Suprapubic skin (tissue), 4 donors: ENCODE results near the gene STOML2. TPM values are rescaled to one million over a fixed set of nuclear protein-coding genes. Genes with fewer than 3 reads are reported as not detected.

ENCODE experiments used
- DNase-seq, 2 donors: peaks; one replicate each; pipeline ENCODE4 v3.0.0-alpha.2; 2019; ENCODE audit warnings: low spot score in 2 of 2
- H3K27ac ChIP-seq: fragments of 200-600 bp; sonication (generic); one replicate; pipeline ENCODE4 v1.5.1; 2019
- H3K27me3 ChIP-seq: fragments of 200-600 bp; sonication (generic); one replicate; pipeline ENCODE4 v1.5.1; 2019
- H3K36me3 ChIP-seq: fragments of 200-600 bp; sonication (generic); one replicate; pipeline ENCODE4 v1.5.1; 2019
- H3K4me1 ChIP-seq: fragments of 200-600 bp; sonication (generic); one replicate; pipeline ENCODE4 v1.5.1; 2019
- H3K4me3 ChIP-seq: fragments of 200-600 bp; sonication (generic); one replicate; pipeline ENCODE4 v1.5.1; 2019; ENCODE audit warnings: mild to moderate bottlenecking
- H3K9me3 ChIP-seq: fragments of 200-600 bp; sonication (generic); one replicate; pipeline ENCODE4 v1.5.1; 2019
- EP300 ChIP-seq: sonication (generic); formaldehyde crosslinking; IDR thresholded peaks from one replicate; pipeline ENCODE4 v1.6.1; 2017; ENCODE audit warnings: antibody characterized with exemption
- POLR2A ChIP-seq, 2 donors: fragments of 450-650 bp; IDR thresholded peaks; one replicate each; pipeline ENCODE4 v1.6.1; 2017; ENCODE audit warnings: antibody characterized with exemption in 2 of 2, mild to moderate bottlenecking in 2 of 2, moderate library complexity in 2 of 2
- POLR2AphosphoS5 ChIP-seq, 3 donors: sonication (generic); formaldehyde crosslinking; IDR thresholded peaks; one replicate each; pipeline ENCODE4 v1.6.1; 2017; ENCODE audit warnings: antibody characterized with exemption in 3 of 3
- WGBS: methylation state at CpG from one replicate; pipeline ENCODE4 v1.1.5; 2018; 5-methylcytosine and 5-hydroxymethylcytosine counted together
- total RNA-seq, 4 donors: library from RNA; depleted of rRNA; stranded (reverse); fragments of >200 nt; gene quantifications; one replicate each; pipeline ENCODE4 v1.1.0, GENCODE V29; 2016
- TF ChIP-seq, protein P1 (sequence below), 2 donors: fragments of 200-600 bp in 1 of 2; fragments of 450-650 bp in 1 of 2; sonication (generic) in 1 of 2; IDR thresholded peaks; one replicate each; pipeline ENCODE4 v1.5.1; 2016 to 2019; ENCODE audit warnings: antibody characterized with exemption in 2 of 2, mild to moderate bottlenecking in 1 of 2, moderate library complexity in 1 of 2

STOML2 gene
- total RNA-seq, 4 donors from 2014 or later = 48.8 to 99.2 (median 91.1) TPM

DNA sequence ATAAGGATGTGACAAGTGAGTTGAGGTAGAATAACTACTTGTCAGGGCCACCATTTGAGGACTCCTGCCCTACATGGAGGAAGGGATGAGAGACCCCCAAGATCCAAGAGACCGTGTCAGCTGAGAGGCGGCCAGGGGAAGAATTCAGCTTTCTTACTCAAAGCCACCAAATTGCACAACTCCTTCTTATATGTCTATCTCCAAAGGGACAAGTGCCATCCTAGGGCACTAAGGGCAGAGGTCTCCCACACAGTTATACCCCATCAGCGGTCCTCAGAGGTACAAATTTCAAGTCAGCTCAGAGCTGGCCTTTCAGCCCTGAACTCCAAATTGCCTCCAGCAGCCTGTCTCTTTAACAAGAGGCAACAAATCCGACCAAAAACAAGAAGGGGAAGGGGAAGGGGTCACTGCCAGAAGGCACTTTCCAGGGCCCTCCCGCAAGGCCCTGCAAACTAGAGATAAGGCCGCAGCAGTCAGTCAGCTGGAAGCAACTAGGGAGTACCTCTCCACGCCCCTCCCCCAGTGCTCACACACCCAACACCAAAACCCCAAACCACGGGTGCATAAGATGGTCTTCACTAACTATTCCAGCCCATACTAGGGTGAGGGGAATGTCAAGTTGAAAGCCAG lies 6.1 kb upstream of the STOML2 start:
- no peaks in the 10 kb centered on the region for H3K27me3 ChIP-seq
- TF ChIP-seq EP300 = no peak
- no peak for TF ChIP-seq POLR2AphosphoS5 (IDR thresholded peaks at IDR 0.05)
- no peak for TF ChIP-seq POLR2A (IDR thresholded peaks at IDR 0.05)
- TF ChIP-seq, protein P1, sequence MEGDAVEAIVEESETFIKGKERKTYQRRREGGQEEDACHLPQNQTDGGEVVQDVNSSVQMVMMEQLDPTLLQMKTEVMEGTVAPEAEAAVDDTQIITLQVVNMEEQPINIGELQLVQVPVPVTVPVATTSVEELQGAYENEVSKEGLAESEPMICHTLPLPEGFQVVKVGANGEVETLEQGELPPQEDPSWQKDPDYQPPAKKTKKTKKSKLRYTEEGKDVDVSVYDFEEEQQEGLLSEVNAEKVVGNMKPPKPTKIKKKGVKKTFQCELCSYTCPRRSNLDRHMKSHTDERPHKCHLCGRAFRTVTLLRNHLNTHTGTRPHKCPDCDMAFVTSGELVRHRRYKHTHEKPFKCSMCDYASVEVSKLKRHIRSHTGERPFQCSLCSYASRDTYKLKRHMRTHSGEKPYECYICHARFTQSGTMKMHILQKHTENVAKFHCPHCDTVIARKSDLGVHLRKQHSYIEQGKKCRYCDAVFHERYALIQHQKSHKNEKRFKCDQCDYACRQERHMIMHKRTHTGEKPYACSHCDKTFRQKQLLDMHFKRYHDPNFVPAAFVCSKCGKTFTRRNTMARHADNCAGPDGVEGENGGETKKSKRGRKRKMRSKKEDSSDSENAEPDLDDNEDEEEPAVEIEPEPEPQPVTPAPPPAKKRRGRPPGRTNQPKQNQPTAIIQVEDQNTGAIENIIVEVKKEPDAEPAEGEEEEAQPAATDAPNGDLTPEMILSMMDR (IDR thresholded peaks at IDR 0.05) = no peak
- 72% methylated on average over 5 of the region's 8 CpGs for WGBS
- no peak overlapping the region for H3K27ac ChIP-seq
- H3K4me1 ChIP-seq = peaks cover 46% of the 10 kb centered on the region
- H3K36me3 ChIP-seq = peaks cover 42% of the 10 kb centered on the region
- no peaks in the 10 kb centered on the region for H3K9me3 ChIP-seq
- H3K4me3 ChIP-seq = no peak overlapping the region
- DNase-seq = peak in 1 of 2 donors; percentile 76

DNA sequence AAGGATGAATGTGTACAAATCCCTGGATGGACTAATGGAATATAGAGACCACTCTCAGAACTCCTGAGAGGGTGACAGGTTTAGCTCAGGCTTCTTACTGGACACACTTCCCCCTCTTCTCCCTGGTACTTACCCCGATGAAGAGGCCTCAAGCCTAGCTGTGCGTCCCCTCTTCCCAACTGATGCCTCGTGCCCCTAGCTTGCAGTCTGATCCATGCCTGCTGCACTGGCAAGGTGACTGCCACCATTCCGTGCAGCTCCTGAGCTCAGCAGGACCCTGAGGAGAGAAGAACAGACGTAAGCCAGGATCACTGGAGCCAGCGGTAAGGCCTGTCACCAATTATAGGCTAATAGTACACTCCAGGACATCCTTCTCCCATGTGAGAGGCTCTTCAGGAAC lies 5.5 kb upstream of the STOML2 start:
- 89% methylated on average over 6 of the region's 6 CpGs for WGBS
- TF ChIP-seq, protein P1 (IDR thresholded peaks at IDR 0.05) = no peak
- TF ChIP-seq POLR2AphosphoS5 (IDR thresholded peaks at IDR 0.05) (no peak), POLR2A (IDR thresholded peaks at IDR 0.05) (no peak), EP300 (no peak)
- Histone ChIP-seq H3K4me3 (no peak overlapping the region), H3K27ac (no peak overlapping the region), H3K36me3 (peaks cover 42% of the 10 kb centered on the region), H3K27me3 (no peaks in the 10 kb centered on the region), H3K4me1 (peaks cover 44% of the 10 kb centered on the region), H3K9me3 (no peaks in the 10 kb centered on the region)
- no peak for DNase-seq

DNA sequence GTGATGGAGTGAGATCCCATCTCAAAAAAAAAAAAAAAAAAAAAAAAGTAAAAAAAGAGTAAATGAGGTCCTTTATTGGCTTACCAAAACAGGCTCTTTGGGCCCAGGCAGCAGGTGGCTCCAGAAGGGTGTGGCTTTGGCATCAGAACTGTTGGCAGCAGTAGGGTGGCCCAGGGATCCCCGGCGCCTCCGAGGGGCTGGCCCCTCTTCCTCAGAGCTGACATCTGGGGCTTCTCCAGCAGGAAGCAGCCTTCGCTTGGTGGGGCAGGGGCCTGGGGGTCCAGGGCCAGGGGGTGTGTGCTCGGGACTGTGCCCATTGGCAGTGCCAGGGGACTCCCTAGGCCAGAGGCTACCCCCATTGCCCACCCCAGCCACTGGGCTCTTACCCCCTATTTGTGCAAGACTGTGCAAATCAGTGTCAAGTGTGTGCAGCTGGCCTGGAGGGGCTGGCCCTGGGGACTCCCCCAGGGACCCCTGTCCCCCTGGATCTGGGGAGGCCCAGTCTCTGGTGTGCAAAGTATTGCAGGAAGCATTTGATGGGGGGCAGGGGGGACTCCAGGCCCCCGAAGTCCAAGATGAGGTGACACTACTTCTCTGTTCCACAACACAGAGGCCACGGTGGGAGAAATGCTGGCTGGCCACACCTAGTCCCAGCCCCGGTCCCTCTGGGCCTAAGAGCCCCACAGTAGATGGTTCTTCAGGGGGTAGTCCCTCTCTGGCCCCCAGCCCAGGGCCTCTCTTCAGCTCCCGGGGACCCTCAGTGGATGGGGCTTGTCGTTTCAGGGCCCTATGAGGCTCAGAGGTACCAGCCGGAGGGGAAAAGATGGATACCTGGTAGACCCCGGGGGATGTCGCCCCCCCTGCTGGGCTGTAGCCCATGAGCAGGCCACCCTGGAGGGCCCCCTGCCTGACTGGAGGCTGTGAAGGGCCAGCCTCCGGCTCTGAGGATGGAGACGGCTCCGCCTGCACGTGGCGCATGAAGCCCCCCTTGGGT lies 4.7 kb upstream of the STOML2 start:
- TF ChIP-seq, protein P1 (IDR thresholded peaks at IDR 0.05) = no peak
- TF ChIP-seq POLR2AphosphoS5 (IDR thresholded peaks at IDR 0.05) (no peak), POLR2A (IDR thresholded peaks at IDR 0.05) (no peak), EP300 (no peak)
- peak in 1 of 2 donors; percentile 78 for DNase-seq
- H3K27ac ChIP-seq = no peak overlapping the region
- peaks cover 42% of the 10 kb centered on the region for H3K36me3 ChIP-seq
- no peaks in the 10 kb centered on the region for H3K9me3 ChIP-seq
- H3K4me1 ChIP-seq = peaks cover 39% of the 10 kb centered on the region
- H3K4me3 ChIP-seq = no peak overlapping the region
- 37% methylated on average over 6 of the region's 18 CpGs for WGBS
- no peaks in the 10 kb centered on the region for H3K27me3 ChIP-seq

DNA sequence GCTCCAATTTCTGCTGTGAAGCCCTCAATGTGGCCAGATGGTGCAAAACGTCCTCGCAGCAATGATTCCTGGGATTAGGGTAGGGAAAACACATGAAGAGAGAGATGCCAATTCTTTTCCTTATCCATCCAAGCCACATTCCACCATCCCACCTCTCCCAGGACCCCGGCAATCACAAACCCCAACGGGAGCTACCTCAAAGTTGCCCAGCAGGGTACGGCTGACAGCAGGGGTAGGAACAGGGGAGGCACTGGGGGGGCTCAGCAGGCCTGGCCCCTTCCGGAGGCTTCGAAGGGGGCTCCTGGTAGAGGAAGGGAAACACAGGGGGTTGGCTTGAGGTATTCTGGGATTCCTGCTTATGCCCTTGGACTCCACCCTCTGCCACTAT lies 3.4 kb upstream of the STOML2 start:
- TF ChIP-seq POLR2A (IDR thresholded peaks at IDR 0.05) (no peak), EP300 (no peak), POLR2AphosphoS5 (IDR thresholded peaks at IDR 0.05) (no peak)
- TF ChIP-seq, protein P1 (IDR thresholded peaks at IDR 0.05) = no peak
- Histone ChIP-seq H3K27ac (no peak overlapping the region), H3K4me1 (peaks cover 40% of the 10 kb centered on the region), H3K9me3 (no peaks in the 10 kb centered on the region), H3K36me3 (peaks cover 44% of the 10 kb centered on the region), H3K4me3 (no peak overlapping the region), H3K27me3 (no peaks in the 10 kb centered on the region)
- 91% methylated on average over 7 of the region's 7 CpGs for WGBS
- DNase-seq = no peak
